HUES64 (cell line): ENCODE results near the gene GAREM1.
"Not testable (repeated sequence)": the region's sequence is repeated elsewhere in the genome, so short reads cannot be mapped to it uniquely, and the experiment has no call there.

Source experiments
- H3K27ac ChIP-seq: 2 replicates; pipeline ENCODE4 v1.7.0; 2013; ENCODE audit warnings: low read depth, low read length, inconsistent platforms
- H3K27me3 ChIP-seq: 2 replicates; pipeline ENCODE4 v1.6.1; 2013; ENCODE audit warnings: mild to moderate bottlenecking, low read length; ENCODE audit not compliant: insufficient read depth
- H3K36me3 ChIP-seq: 2 replicates; pipeline ENCODE4 v1.6.1; 2013; ENCODE audit warnings: mild to moderate bottlenecking, low read length; ENCODE audit not compliant: insufficient read depth
- H3K4me1 ChIP-seq: 2 replicates; pipeline ENCODE4 v1.6.1; 2013; ENCODE audit warnings: mild to moderate bottlenecking, low read length, moderate library complexity; ENCODE audit not compliant: insufficient read depth
- H3K4me3 ChIP-seq: 2 replicates; pipeline ENCODE4 v1.5.1; 2013; ENCODE audit warnings: mild to moderate bottlenecking, low read length, moderate library complexity
- H3K9ac ChIP-seq: 2 replicates; pipeline ENCODE4 v1.6.1; 2013; ENCODE audit warnings: mild to moderate bottlenecking, low read depth, low read length
- H3K9me3 ChIP-seq: 2 replicates; pipeline ENCODE4 v1.6.1; 2013; ENCODE audit warnings: low read depth, low read length; ENCODE audit not compliant: insufficient read depth
- WGBS: fragments of 150-250, 120-280 bp; methylation state at CpG from one replicate; pipeline ENCODE4 v1.1.7; 2013; ENCODE audit warnings: missing lambda C conversion rate; 5-methylcytosine and 5-hydroxymethylcytosine counted together

Gene GAREM1

GRCh38 chr18:32476106-32476505 is 5.4 kb upstream of the GAREM1 start:
- Histone ChIP-seq H3K9me3 (no peaks in the 10 kb centered on the region), H3K36me3 (no peaks in the 10 kb centered on the region), H3K27ac (no peak overlapping the region), H3K27me3 (peaks cover 24% of the 10 kb centered on the region), H3K4me1 (peaks cover 9% of the 10 kb centered on the region; the same call in 1 of the 2 replicates), H3K4me3 (no peak overlapping the region), H3K9ac (no peak overlapping the region)
- WGBS = 100% methylated on average over 2 of the region's 2 CpGs

- H3K36me3 ChIP-seq, H3K9me3 ChIP-seq, H3K9ac ChIP-seq, H3K4me1 ChIP-seq, H3K27ac ChIP-seq, H3K4me3 ChIP-seq: not testable (repeated sequence)
- peaks cover 24% of the 10 kb centered on the region for H3K27me3 ChIP-seq
- 89% methylated on average over 12 of the region's 12 CpGs for WGBS
Observed at GRCh38 chr18:32475069-32475468, 4.4 kb upstream of the GAREM1 start.

GRCh38 chr18:32473325-32473724 is 2.6 kb upstream of the GAREM1 start:
- peaks cover 6% of the 10 kb centered on the region; the same call in 1 of the 2 replicates for H3K4me1 ChIP-seq
- H3K27me3 ChIP-seq = peaks cover 34% of the 10 kb centered on the region
- no peak overlapping the region for H3K4me3 ChIP-seq
- H3K27ac ChIP-seq = no peak overlapping the region
- H3K9ac ChIP-seq = no peak overlapping the region
- H3K9me3 ChIP-seq = no peaks in the 10 kb centered on the region
- no peaks in the 10 kb centered on the region for H3K36me3 ChIP-seq

GRCh38 chr18:32472841-32473240 is 2.2 kb upstream of the GAREM1 start:
- H3K36me3 ChIP-seq = no peaks in the 10 kb centered on the region

GRCh38 chr18:32470460-32470713 is 295 bp downstream of the GAREM1 start:
- Histone ChIP-seq H3K9me3 (no peaks in the 10 kb centered on the region), H3K9ac (peak overlapping the region; percentile 70), H3K4me1 (peaks cover 16% of the 10 kb centered on the region), H3K36me3 (no peaks in the 10 kb centered on the region), H3K27me3 (peaks cover 34% of the 10 kb centered on the region), H3K4me3 (peak overlapping the region; percentile 79), H3K27ac (peak overlapping the region; percentile 62; the same call in 1 of the 2 replicates)
- WGBS = under 1% methylated on average over 47 of the region's 47 CpGs

More at GRCh38 chr18:32472841-32473240, 2.2 kb upstream of the GAREM1 start:
- Histone ChIP-seq H3K9me3 (no peaks in the 10 kb centered on the region), H3K27me3 (peaks cover 34% of the 10 kb centered on the region), H3K4me1 (peaks cover 6% of the 10 kb centered on the region; the same call in 1 of the 2 replicates), H3K27ac (no peak overlapping the region), H3K4me3 (no peak overlapping the region), H3K9ac (no peak overlapping the region)
- WGBS = 0% methylated on average over 1 of the region's 1 CpG

GRCh38 chr18:32469691-32470459 is 807 bp downstream of the GAREM1 start:
- Histone ChIP-seq H3K9me3 (no peaks in the 10 kb centered on the region), H3K36me3 (no peaks in the 10 kb centered on the region), H3K9ac (peak overlapping the region; percentile 70), H3K4me1 (peaks cover 19% of the 10 kb centered on the region), H3K27me3 (peaks cover 34% of the 10 kb centered on the region), H3K4me3 (peak overlapping the region; percentile 79), H3K27ac (no peak overlapping the region)
- WGBS = under 1% methylated on average over 41 of the region's 41 CpGs

- Histone ChIP-seq H3K9ac (no peak overlapping the region), H3K36me3 (no peaks in the 10 kb centered on the region), H3K27ac (no peak overlapping the region), H3K27me3 (peaks cover 34% of the 10 kb centered on the region), H3K4me1 (peaks cover 19% of the 10 kb centered on the region), H3K4me3 (peak overlapping the region; percentile 79), H3K9me3 (no peaks in the 10 kb centered on the region)
- 32% methylated on average over 8 of the region's 8 CpGs for WGBS
Observed at GRCh38 chr18:32469190-32469651, 1.5 kb downstream of the GAREM1 start.

- peaks cover 32% of the 10 kb centered on the region for H3K27me3 ChIP-seq
- no peak overlapping the region for H3K4me3 ChIP-seq
- WGBS = 64% methylated on average over 3 of the region's 3 CpGs
- no peak overlapping the region for H3K9ac ChIP-seq
- no peaks in the 10 kb centered on the region for H3K36me3 ChIP-seq
- no peaks in the 10 kb centered on the region for H3K9me3 ChIP-seq
- H3K4me1 ChIP-seq = peaks cover 19% of the 10 kb centered on the region
- no peak overlapping the region for H3K27ac ChIP-seq
Observed at GRCh38 chr18:32468147-32468845, 2.4 kb downstream of the GAREM1 start.

GRCh38 chr18:32461709-32462272 is 8.9 kb downstream of the GAREM1 start:
- no peaks in the 10 kb centered on the region for H3K27me3 ChIP-seq
- no peak overlapping the region for H3K27ac ChIP-seq
- no peaks in the 10 kb centered on the region for H3K9me3 ChIP-seq
- peaks cover 25% of the 10 kb centered on the region for H3K4me1 ChIP-seq
- no peaks in the 10 kb centered on the region for H3K36me3 ChIP-seq
- H3K4me3 ChIP-seq = no peak overlapping the region
- H3K9ac ChIP-seq = no peak overlapping the region
- WGBS = 89% methylated on average over 2 of the region's 2 CpGs

- H3K9ac ChIP-seq = no peak overlapping the region
- no peaks in the 10 kb centered on the region for H3K9me3 ChIP-seq
- H3K27ac ChIP-seq = no peak overlapping the region
- H3K4me3 ChIP-seq = no peak overlapping the region
- H3K27me3 ChIP-seq = no peaks in the 10 kb centered on the region
- H3K4me1 ChIP-seq = peaks cover 14% of the 10 kb centered on the region
- WGBS = 91% methylated on average over 4 of the region's 4 CpGs
- H3K36me3 ChIP-seq = no peaks in the 10 kb centered on the region
Observed at GRCh38 chr18:32460171-32460731, 10.4 kb downstream of the GAREM1 start.
